Measurements from ENCODE around the gene ADAMTSL2.

Gene ADAMTSL2

GRCh38 chr9:133606708-133607025 is 72.2 kb downstream of the ADAMTSL2 start:
- no peak for DNase-seq (ENCODE audit: low spot score)

- no peak for DNase-seq (ENCODE audit: low spot score)
These were observed 72.9 kb downstream of the ADAMTSL2 start for GRCh38 chr9:133607381-133607780.

- no peak for DNase-seq (ENCODE audit: low spot score)
These were observed 73.5 kb downstream of the ADAMTSL2 start for GRCh38 chr9:133607976-133608375.

GRCh38 chr9:133608382-133608781 is 73.9 kb downstream of the ADAMTSL2 start:
- no peak for DNase-seq (ENCODE audit: low spot score)

GRCh38 chr9:133608889-133609288 is 74.4 kb downstream of the ADAMTSL2 start:
- no peak for DNase-seq (ENCODE audit: low spot score)

- no peak for DNase-seq (ENCODE audit: low spot score)
These were observed 75.0 kb downstream of the ADAMTSL2 start, which contains the start of gene FAM163B for GRCh38 chr9:133609311-133610098. FAM163B (minus strand) TSS chr9:133609389; CDS start chr9:133580223, 29,166 bp downstream.

GRCh38 chr9:133610845-133611244 is 76.3 kb downstream of the ADAMTSL2 start:
- DNase-seq (ENCODE audit: low spot score), result no peak

GRCh38 chr9:133612051-133612450 is 77.5 kb downstream of the ADAMTSL2 start:
- no peak for DNase-seq (ENCODE audit: low spot score)

- DNase-seq (ENCODE audit: low spot score), result no peak
These were observed 78.3 kb downstream of the ADAMTSL2 start for GRCh38 chr9:133612816-133613215.

- DNase-seq (ENCODE audit: low spot score), result no peak
These were observed 78.9 kb downstream of the ADAMTSL2 start for GRCh38 chr9:133613432-133613831.

GRCh38 chr9:133614056-133614455 is 79.6 kb downstream of the ADAMTSL2 start:
- DNase-seq (ENCODE audit: low spot score), result no peak

- DNase-seq (ENCODE audit: low spot score), result no peak
These were observed 80.2 kb downstream of the ADAMTSL2 start for GRCh38 chr9:133614678-133615077.

GRCh38 chr9:133615186-133615585 is 80.7 kb downstream of the ADAMTSL2 start:
- no peak for DNase-seq (ENCODE audit: low spot score)

- no peak for DNase-seq (ENCODE audit: low spot score)
These were observed 81.2 kb downstream of the ADAMTSL2 start for GRCh38 chr9:133615606-133616188.

GRCh38 chr9:133616643-133617405 is 82.3 kb downstream of the ADAMTSL2 start:
- no peak for DNase-seq (ENCODE audit: low spot score)

GRCh38 chr9:133618726-133619125 is 84.2 kb downstream of the ADAMTSL2 start:
- DNase-seq (ENCODE audit: low spot score), result no peak

GRCh38 chr9:133619791-133620190 is 85.3 kb downstream of the ADAMTSL2 start:
- DNase-seq (ENCODE audit: low spot score), result peak; percentile 69

GRCh38 chr9:133621725-133622267 is 87.3 kb downstream of the ADAMTSL2 start:
- no peak for DNase-seq (ENCODE audit: low spot score)

GRCh38 chr9:133622555-133622954 is 88.1 kb downstream of the ADAMTSL2 start:
- no peak for DNase-seq (ENCODE audit: low spot score)
